GM21526 (cell line): Measurements from ENCODE around the gene MACROD2.

Experiments
- ATAC-seq: cut with Tn5 transposase; IDR thresholded peaks from one replicate; pipeline ENCODE4 v1.9.1; 2021; ENCODE audit warnings: moderate library complexity; ENCODE audit not compliant: unreplicated experiment, low FRiP score

Gene MACROD2

DNA sequence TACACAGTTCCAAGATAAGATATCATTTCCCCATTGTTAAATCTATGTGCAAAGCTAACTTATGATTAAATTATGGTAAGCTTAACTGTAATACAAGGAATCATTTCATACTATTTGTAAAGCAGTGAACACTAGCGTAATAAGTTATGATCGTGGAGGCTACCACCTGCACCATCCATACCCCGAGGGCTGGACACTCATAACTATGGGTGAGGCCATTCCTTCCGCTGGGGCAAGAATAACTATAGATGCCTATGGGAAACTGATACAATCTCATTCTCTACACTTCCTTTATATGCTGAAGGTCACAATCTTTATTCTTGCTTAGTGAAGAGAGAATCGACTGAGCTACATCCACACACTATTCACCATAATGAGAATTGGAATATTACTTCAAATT, 1258.1 kb downstream of the MACROD2 start:
- ATAC-seq, result no peak

- no peak for ATAC-seq
These were observed 1261.6 kb downstream of the MACROD2 start for GRCh38 chr20:15256676-15257568.

- ATAC-seq, result no peak
These were observed 1262.2 kb downstream of the MACROD2 start for GRCh38 chr20:15257569-15257870.

- ATAC-seq, result no peak
These were observed 1270.4 kb downstream of the MACROD2 start for GRCh38 chr20:15265581-15266309.

DNA sequence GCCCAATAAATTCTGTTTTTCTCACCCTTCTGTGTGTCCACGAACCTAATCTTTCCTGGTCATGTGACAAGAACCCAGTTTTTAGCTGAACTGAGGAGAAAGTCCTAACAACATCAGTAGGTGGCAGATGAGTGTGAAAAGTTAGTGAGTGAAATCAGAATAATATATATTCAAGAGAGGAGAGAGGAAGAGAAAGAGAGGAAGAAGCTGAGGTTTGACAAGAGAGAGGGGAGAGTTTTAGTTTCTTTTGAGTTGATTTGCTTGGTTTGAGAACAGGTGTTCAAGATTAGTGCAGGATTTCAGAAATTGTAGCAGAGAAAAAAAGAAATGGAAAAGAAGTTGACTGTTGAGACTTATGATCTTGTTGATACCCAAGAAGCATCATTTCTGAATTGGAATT, 1272.6 kb downstream of the MACROD2 start:
- ATAC-seq, result no peak

DNA sequence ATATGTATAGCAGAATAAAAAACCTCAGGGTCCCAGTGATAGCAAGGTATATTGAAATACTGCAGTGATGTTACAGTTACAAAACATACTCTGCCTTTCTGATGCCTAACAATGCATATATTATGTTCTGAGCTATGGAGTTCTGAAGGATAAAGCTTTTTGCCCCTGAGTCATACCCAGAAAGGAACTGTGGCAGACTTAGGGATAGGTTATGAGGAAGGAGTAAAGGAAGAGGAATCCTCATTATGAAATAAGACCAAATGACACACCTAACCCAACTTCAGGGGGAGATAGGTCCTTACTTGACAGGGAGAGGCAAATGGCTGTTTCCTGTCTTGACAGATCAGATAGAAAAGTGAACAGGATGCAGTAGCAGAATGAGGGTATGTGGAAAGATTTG, 1282.7 kb downstream of the MACROD2 start:
- no peak for ATAC-seq

GRCh38 chr20:15287329-15287728, 1292.0 kb downstream of the MACROD2 start:
- ATAC-seq, result no peak

DNA sequence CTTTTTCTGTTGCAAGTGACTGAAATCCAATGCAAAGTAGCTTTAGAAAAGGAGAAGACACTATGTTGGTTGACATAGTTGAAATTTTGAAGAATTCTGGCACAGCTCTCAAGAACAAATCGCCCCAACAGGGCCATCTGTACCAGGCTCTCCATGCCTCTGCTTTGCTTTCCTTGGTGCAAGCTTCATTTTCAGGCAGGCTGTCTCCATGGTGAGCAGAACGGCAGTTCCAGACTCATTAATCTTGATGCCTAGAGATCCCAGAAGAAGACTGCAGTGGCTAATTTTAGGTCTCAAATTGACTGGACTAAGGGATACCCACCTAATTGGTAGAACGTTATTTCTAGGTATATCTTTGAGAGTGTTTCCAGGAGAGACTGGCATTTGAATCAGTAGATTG, 1292.8 kb downstream of the MACROD2 start:
- no peak for ATAC-seq

DNA sequence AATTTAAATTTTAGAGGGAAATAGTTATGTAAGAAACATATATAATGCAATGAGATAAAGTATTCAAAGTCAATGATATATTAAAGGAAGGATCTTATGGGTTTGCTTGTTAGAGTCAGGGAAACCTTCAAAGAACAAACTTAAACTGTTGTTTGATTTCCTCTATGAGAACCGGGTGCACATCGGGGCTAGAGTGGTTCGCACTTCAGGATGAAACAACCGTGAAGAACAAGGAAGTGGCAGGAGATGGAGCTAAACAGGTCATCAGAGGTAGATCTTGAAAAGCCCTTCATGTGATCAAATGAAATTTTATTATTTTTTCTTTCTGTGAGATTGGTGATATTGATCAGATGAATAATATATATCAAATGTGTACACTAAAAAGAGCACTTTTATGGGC, 1294.0 kb downstream of the MACROD2 start:
- no peak for ATAC-seq

- no peak for ATAC-seq
These were observed 1297.1 kb downstream of the MACROD2 start for GRCh38 chr20:15292405-15292804.

GRCh38 chr20:15296422-15296821, 1301.1 kb downstream of the MACROD2 start:
- ATAC-seq, result no peak

GRCh38 chr20:15297059-15297875, 1302.0 kb downstream of the MACROD2 start:
- ATAC-seq, result no peak

DNA sequence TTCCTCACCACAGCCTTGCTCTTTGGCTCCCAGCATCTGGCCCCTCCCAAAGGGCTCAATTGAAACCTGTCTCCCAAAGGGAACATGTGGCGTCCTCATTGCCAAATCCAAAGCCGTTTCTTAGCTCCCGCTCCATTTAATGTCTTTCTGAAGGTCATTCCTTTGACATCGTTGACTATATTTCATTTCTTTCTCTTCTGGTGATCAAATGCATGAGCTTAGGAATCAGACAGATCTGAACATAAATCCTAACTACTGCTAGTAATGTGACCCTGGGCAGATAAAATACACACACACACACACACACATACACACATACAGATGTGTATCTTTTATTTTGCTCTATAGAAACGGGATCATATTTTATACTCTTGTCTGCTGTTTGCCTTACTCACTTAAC, 1306.8 kb downstream of the MACROD2 start:
- ATAC-seq, result no peak

- ATAC-seq, result no peak
These were observed 1315.0 kb downstream of the MACROD2 start for GRCh38 chr20:15310361-15310760.

DNA sequence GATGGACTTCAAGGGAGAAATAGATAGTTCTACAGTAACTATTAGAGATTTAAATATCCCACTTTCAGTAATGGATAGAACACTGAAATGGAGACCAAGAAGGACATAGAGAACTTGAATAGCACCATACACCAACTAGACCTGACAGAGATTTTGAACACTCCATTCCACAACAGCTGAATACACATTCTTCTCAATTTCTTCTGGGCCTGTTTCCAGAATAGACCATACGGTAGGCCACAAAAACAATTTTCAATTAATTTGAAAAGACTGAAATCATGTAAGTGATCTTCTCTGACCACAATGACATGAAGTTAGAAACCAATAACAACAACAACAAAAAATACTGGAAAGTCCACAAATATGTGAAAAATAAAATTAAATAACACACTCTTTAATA, 1321.2 kb downstream of the MACROD2 start:
- no peak for ATAC-seq

DNA sequence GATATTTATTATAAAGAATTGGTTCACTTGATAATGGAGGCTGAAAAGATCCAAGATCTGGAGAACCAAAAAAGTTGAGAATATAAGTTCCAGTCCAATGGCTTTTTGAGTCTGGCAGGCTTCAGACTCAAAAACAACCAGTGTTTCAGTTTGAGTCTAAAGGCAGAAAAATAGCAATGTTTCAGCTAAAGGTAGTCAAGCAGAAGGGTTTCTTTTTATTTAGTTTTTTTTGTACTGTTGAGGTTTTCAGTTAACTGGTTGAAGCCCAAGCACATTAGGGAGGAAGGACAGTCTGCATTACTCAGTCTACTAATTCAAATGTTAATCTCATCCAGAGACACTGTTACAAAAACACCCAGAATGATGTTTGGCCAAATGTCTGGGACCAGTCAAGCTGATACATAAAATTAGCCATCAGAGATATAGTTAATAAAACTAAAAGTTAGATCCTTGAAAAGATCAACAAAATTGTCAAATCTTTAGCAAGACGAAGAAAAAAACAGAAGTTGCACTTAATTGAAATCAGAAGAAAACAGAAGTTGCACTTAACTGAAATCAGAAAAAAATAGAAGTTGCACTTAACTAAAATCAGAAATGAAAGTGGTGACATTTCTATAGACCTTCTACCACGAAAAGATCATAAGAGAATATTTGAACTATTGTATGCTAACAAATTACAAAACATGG, 1322.4 kb downstream of the MACROD2 start:
- ATAC-seq, result peak; percentile 85

DNA sequence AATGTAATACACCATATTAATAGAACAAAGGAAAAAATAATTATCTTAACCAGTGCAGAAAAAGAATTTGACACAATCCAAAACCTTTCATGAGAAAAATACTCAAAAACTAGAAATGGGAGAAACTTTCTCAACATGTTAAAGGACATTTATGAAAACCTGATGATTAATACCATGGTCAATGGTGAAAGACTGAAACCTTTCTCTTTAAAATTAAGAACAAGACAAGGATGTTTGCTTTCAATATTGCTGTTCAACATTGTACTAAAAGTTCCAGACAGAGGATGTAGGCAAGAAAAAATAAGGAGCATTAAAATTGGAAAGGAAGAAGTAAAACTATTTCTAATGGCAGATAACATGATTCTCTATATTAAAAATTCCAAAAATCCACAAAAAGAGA, 1323.4 kb downstream of the MACROD2 start:
- ATAC-seq, result no peak

DNA sequence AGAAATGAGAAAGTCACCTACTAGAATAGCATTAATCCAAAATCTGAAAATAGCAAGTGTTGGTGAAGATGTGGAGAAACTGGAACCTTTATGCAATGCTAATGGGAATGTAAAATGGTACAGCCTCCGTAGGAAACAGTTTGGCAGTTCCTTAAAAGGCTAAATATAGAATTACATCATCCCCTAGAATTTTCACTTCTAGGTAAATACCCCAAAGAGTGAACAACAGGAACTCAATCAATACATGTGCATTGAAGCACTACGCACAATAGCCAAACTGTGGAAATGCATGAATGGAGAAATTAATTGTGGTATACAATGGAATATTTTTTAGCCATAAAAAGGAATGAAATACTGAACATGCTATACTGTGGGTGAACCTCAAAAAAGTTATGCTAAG, 1324.1 kb downstream of the MACROD2 start:
- ATAC-seq, result no peak

DNA sequence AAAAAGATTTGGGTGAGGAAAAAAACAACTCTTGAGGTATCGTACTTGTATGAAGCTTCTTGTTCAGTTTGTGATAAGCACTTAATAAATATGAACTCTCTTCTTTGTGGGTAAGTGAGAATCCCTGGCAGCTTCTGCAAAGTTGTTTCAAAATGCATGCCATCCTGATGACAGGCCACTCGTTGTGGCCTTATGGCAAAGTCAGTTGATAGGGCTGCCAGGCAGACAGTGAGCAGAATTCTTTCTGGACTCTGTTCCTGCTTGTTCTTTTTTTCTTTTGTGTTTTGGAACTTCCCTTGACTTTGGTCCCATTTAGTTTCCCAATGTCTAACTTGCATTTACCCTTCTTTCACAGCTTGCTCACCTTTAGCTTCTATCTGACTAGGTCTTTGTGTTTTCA, 1325.6 kb downstream of the MACROD2 start:
- ATAC-seq, result no peak

GRCh38 chr20:15327123-15327522, 1331.8 kb downstream of the MACROD2 start:
- ATAC-seq, result no peak

- no peak for ATAC-seq
These were observed 1332.8 kb downstream of the MACROD2 start for GRCh38 chr20:15328084-15328483.
